ENCODE data around the gene NFIA. TPM values are rescaled to one million over a fixed set of nuclear protein-coding genes. Genes with fewer than 3 reads are reported as not detected.

NFIA gene
- total RNA-seq, 4 donors from 2014 or later = 32.0 to 160 (median 32.9) TPM

- H3K36me3 ChIP-seq = no peaks in the 10 kb centered on the region
- no peak overlapping the region for H3K27ac ChIP-seq
- no peak overlapping the region for H3K4me3 ChIP-seq
- H3K9me3 ChIP-seq = no peaks in the 10 kb centered on the region
- no peak for DNase-seq
- no peak for TF ChIP-seq POLR2A (IDR thresholded peaks at IDR 0.05)
- TF ChIP-seq CTCF (IDR thresholded peaks at IDR 0.05) = no peak
- H3K4me1 ChIP-seq = no peaks in the 10 kb centered on the region
- H3K27me3 ChIP-seq = no peaks in the 10 kb centered on the region
Measured at GRCh38 chr1:61344696-61345095, 262.3 kb downstream of the NFIA start.

GRCh38 chr1:61348025-61348665 lies 265.8 kb downstream of the NFIA start:
- Histone ChIP-seq H3K27me3 (no peaks in the 10 kb centered on the region), H3K4me3 (no peak overlapping the region), H3K4me1 (no peaks in the 10 kb centered on the region), H3K9me3 (no peaks in the 10 kb centered on the region), H3K36me3 (peaks cover 0 to 8% (median 0%) of the 10 kb centered on the region in 3 donors), H3K27ac (no peak overlapping the region)
- TF ChIP-seq POLR2A (IDR thresholded peaks at IDR 0.05) (no peak), CTCF (IDR thresholded peaks at IDR 0.05) (no peak)
- no peak for DNase-seq

GRCh38 chr1:61352845-61353435 lies 270.6 kb downstream of the NFIA start:
- H3K27ac ChIP-seq = no peak overlapping the region
- TF ChIP-seq POLR2A (IDR thresholded peaks at IDR 0.05) (no peak), CTCF (IDR thresholded peaks at IDR 0.05) (no peak)
- no peaks in the 10 kb centered on the region for H3K27me3 ChIP-seq
- H3K36me3 ChIP-seq = peaks cover 0 to 17% (median 0%) of the 10 kb centered on the region in 3 donors
- DNase-seq = no peak
- H3K4me1 ChIP-seq = no peaks in the 10 kb centered on the region
- no peak overlapping the region for H3K4me3 ChIP-seq
- H3K9me3 ChIP-seq = no peaks in the 10 kb centered on the region

GRCh38 chr1:61353797-61354406 lies 271.5 kb downstream of the NFIA start:
- Histone ChIP-seq H3K4me3 (no peak overlapping the region), H3K36me3 (peaks cover 0 to 17% (median 0%) of the 10 kb centered on the region in 3 donors), H3K9me3 (no peaks in the 10 kb centered on the region), H3K4me1 (no peaks in the 10 kb centered on the region), H3K27me3 (no peaks in the 10 kb centered on the region), H3K27ac (no peak overlapping the region)
- DNase-seq = no peak
- TF ChIP-seq POLR2A (IDR thresholded peaks at IDR 0.05) (no peak), CTCF (IDR thresholded peaks at IDR 0.05) (no peak)

GRCh38 chr1:61356016-61356415 lies 273.7 kb downstream of the NFIA start:
- Histone ChIP-seq H3K27ac (no peak overlapping the region), H3K9me3 (no peaks in the 10 kb centered on the region), H3K4me3 (no peak overlapping the region), H3K36me3 (peaks cover 0 to 27% (median 0%) of the 10 kb centered on the region in 3 donors), H3K27me3 (no peaks in the 10 kb centered on the region), H3K4me1 (no peaks in the 10 kb centered on the region)
- TF ChIP-seq CTCF (IDR thresholded peaks at IDR 0.05) = no peak
- no peak for TF ChIP-seq POLR2A (IDR thresholded peaks at IDR 0.05)
- no peak for DNase-seq

All from Peyer's patch (tissue), 4 donors.